GM12801 (cell line): ENCODE results near the gene TPX2.

ENCODE experiments used
- TF ChIP-seq, protein P1 (sequence below): IDR thresholded peaks from one replicate; pipeline ENCODE4 v1.5.1; 2011; ENCODE audit warnings: control low read depth; ENCODE audit not compliant: insufficient read length; ENCODE audit errors: extremely low read depth

The TPX2 gene

GRCh38 chr20:31731321-31731717, 7.8 kb upstream of the TPX2 start:
- TF ChIP-seq, protein P1, sequence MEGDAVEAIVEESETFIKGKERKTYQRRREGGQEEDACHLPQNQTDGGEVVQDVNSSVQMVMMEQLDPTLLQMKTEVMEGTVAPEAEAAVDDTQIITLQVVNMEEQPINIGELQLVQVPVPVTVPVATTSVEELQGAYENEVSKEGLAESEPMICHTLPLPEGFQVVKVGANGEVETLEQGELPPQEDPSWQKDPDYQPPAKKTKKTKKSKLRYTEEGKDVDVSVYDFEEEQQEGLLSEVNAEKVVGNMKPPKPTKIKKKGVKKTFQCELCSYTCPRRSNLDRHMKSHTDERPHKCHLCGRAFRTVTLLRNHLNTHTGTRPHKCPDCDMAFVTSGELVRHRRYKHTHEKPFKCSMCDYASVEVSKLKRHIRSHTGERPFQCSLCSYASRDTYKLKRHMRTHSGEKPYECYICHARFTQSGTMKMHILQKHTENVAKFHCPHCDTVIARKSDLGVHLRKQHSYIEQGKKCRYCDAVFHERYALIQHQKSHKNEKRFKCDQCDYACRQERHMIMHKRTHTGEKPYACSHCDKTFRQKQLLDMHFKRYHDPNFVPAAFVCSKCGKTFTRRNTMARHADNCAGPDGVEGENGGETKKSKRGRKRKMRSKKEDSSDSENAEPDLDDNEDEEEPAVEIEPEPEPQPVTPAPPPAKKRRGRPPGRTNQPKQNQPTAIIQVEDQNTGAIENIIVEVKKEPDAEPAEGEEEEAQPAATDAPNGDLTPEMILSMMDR: no peak

DNA sequence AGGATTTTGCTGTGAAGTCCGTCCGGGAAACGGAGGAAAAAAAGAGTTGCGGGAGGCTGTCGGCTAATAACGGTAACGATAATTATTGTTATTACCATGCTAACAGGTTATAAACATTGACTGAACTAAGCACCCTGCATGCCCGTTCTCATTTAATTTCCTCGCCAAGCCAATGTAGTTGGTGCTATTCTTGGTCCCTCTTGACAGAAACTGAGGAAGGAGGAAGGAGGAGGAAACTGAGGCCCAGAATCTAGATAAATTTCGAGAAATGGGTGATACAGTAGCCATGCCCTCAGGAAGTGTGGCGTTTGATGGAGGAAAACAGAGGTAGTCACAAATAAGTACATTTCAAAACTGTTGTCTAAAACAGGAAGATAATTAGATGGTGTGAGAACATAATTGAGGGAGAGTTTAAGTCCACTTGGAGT, 474 bp downstream of the TPX2 start:
- TF ChIP-seq, protein P1: no peak

DNA sequence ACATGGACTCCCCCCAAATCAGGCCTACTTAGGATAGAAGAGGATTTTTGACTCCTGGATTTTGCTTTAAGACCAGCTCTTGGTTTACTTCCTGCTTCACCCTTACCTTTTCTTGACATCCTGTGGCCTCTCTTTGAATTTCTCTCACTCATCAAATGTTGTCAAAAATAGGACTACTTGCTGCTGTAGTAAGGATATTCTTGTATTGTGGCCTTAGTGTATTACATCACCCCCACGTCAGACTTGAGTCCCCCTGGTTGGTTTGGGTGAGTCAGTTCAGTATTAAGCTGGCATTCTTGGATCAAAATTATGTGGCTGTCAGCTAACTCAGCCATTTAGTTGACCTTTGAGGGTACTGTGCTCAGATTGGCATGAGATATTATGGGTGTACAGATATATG, 1.1 kb downstream of the TPX2 start:
- TF ChIP-seq, protein P1: no peak

DNA sequence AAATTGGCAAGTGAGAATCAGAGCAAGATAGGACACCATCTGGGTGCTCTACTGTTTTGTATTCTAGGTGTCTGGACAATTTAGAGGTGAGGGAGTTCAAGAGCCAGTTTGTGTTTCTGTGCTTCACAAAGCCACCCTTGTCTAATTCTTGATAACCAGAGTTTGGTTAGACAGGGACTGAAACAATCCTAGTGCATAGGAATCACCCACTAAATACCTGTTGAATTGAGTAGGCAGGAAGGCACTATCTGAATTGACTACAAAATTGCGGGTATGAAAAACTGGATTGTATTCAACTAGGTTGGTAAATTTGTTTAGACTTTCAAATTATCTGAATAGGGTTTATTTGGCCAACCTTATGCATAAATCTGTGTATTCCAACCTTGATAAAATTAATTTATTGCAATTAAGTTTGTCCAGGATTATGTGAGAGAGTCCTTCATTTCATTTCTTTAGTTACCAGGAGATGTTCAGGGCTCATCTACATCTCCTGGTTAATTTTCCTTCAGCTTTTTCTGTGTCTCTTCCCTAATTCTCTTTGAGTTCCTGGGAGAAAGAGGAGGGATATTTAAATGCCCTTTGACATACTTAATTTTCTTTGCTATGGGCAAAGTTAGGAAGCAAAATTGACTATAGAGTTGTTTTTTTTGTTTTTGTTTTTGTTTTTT, 1.7 kb downstream of the TPX2 start:
- TF ChIP-seq, protein P1: no peak

DNA sequence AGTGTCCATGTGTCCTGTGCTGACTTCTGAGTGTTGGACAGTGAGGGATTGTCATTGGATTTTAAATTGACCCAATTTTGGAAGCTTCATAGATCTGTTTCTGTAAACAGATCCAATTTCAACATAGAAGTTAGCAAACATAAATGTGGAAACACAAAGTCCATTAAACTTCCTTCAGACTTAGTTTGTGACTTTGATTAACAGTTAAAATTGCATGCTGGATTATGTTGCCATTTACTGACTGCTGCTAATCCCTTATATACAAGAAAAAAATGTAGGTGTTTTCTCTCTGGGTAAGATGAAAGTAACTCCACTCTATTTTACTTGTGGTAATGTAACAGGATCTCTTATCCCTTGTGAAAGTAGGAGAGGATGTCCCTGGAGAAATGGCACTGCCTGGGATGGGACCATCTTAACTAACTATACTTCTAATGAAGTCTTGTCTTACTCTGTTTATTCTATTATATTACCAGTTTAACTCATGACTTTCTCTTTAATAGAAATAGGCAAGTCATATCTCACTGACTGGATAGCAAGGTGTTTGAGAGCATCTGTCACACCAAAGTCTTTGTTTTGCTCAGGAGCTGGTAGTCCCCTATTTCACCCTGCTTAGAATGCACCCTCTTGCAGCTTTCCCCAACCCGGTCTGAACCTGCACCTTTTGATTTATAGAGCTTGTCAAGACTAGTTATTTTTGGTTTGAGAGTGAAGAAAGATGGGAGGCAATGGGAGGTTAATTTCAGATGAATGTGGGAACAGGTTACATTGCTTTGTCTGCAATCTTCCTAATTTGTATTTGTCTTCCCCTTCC, 7.2 kb downstream of the TPX2 start:
- TF ChIP-seq, protein P1: no peak

DNA sequence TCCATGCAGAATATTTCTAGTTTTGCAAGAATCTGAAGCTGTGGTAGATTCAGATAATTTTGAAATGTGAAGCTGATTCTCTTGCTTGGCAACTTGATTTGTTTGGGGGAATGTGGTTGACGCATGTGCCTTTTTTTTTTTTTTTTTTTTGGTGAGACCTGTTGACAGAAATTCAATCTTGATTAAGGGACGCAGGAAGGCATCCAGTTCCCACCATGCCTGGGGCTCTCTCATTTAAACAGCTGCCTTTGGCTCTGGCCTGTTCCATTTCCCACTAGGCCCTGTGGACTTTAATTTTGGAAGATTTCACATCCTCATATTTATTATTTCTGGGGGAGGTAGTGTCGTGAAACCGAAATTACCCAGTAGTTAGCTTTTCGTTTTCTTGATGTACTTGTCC, 8.6 kb downstream of the TPX2 start:
- TF ChIP-seq, protein P1: no peak

- TF ChIP-seq, protein P1: no peak
Observed at GRCh38 chr20:31749223-31749622, 10.1 kb downstream of the TPX2 start.
